ENCODE data around the gene IMPA2.

DNA sequence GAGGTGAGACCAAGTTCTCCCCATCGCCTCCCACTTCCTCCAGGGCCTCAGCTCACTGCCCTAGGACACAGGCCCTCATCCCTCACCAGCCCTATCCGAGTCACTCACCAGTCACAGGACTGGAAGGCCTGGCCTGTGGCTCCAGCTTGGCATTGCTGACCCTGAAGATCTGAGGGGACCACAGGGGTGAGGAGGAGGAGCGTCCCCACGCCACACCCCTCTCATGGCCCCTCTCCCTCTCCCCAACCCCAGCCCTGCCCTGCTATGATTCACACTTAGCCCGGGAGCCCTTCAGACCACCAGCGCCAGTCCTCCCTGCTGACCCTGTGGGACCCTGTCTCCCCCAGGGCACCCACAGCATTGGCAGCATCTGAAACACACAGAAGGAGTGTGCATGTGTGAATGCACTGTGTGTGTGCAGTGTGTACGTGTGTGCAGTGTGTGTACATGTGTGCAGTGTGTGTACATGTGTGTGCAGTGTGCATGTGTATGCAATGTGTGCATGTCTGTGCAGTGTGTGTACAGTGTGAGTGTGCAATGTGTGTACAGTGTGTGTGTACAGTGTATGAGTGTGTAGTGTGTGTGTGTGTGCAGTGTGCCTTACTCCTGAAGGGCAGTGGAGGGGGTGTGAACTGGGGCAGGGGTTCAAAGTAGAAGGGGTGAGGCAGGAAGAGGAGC lies 82.9 kb downstream of the IMPA2 start:
- TF ChIP-seq SIN3A (IDR thresholded peaks at IDR 0.05; ENCODE audit: borderline replicate concordance, insufficient read depth, low read depth, low read length) (no peak), POLR2AphosphoS5 (IDR thresholded peaks at IDR 0.05; ENCODE audit: low read depth, low read length) (no peak)
- TF ChIP-seq, protein P1, sequence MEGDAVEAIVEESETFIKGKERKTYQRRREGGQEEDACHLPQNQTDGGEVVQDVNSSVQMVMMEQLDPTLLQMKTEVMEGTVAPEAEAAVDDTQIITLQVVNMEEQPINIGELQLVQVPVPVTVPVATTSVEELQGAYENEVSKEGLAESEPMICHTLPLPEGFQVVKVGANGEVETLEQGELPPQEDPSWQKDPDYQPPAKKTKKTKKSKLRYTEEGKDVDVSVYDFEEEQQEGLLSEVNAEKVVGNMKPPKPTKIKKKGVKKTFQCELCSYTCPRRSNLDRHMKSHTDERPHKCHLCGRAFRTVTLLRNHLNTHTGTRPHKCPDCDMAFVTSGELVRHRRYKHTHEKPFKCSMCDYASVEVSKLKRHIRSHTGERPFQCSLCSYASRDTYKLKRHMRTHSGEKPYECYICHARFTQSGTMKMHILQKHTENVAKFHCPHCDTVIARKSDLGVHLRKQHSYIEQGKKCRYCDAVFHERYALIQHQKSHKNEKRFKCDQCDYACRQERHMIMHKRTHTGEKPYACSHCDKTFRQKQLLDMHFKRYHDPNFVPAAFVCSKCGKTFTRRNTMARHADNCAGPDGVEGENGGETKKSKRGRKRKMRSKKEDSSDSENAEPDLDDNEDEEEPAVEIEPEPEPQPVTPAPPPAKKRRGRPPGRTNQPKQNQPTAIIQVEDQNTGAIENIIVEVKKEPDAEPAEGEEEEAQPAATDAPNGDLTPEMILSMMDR (IDR thresholded peaks at IDR 0.05) = no peak
